ENCODE data around the gene CYP19A1. TPM values are rescaled to one million over a fixed set of nuclear protein-coding genes. Genes with fewer than 3 reads are reported as not detected.

Gene CYP19A1
- total RNA-seq, 1 donor from 2014 or later, result not detected

DNA sequence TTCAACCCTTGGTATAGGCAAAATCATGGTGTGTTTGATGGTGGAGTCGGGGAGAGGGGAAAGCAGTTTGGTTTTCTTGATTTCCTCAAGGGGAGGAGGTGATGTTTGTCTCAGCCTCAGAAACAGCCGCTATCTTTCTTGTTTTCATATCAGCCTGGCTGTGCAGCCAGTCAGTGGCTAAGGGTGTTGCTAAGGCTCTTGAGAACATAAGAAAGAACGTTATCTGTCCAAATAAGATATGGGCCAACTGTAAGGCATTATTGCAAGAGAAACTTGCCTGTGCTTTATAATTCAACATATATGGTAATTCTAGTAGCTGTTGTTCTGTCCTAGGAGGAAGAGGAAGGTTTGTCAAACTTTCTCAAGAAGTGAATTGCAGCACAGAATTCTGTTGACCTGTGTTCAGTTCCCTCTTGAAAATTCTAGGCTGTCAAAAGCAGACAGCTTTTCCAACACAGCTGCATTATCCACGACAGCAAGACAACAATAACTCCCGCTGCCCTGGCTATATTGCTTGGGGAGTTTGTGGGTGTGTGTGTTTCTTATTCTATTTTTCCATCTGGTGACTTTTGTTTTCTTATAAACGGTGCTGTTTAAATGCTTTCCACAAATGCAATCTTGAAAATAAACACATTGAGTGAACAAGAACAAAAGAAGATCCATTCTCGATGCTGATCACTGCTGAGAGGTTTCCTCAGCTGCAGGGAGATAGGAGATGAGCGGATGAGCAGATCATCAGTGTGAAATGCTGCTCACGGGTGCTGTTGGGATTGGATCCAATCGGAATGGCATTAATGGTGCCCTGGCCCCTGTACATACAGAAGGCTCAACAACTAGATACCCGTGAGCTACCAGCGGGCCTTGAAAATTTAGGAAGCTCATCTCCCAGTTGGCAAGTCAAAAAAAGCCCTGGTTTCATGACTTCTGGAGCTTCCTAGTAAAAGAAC lies 152.9 kb downstream of the CYP19A1 start:
- no peak overlapping the region for H3K4me3 ChIP-seq (ENCODE audit: low read depth, low read length)
- DNase-seq (ENCODE audit: low read depth), result no peak
- TF ChIP-seq, protein P1, sequence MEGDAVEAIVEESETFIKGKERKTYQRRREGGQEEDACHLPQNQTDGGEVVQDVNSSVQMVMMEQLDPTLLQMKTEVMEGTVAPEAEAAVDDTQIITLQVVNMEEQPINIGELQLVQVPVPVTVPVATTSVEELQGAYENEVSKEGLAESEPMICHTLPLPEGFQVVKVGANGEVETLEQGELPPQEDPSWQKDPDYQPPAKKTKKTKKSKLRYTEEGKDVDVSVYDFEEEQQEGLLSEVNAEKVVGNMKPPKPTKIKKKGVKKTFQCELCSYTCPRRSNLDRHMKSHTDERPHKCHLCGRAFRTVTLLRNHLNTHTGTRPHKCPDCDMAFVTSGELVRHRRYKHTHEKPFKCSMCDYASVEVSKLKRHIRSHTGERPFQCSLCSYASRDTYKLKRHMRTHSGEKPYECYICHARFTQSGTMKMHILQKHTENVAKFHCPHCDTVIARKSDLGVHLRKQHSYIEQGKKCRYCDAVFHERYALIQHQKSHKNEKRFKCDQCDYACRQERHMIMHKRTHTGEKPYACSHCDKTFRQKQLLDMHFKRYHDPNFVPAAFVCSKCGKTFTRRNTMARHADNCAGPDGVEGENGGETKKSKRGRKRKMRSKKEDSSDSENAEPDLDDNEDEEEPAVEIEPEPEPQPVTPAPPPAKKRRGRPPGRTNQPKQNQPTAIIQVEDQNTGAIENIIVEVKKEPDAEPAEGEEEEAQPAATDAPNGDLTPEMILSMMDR (conservative IDR thresholded peaks at IDR 0.05; ENCODE audit: low read depth, low read length), result no peak

DNA sequence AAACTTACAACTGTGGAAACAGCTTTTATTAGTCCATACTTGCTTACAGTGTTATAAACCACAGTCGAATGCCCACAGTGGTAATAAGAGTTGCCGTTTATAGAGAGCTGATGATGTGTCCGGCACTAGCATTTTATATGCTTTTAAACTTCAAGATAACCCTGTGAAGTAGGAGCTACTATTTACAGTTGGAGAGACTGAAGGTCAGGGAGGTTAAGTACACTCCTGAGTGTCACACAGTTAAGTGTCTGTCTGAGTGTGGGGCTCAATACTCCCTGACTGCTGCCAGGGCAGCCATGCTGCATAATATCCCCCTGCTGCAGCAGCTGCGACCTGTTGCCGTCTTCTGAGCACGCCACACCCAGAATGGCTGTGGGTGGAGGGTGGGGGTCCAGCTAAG lies 153.8 kb downstream of the CYP19A1 start:
- TF ChIP-seq, protein P1 (conservative IDR thresholded peaks at IDR 0.05; ENCODE audit: low read depth, low read length), result no peak
- no peak for DNase-seq (ENCODE audit: low read depth)
- no peak overlapping the region for H3K4me3 ChIP-seq (ENCODE audit: low read depth, low read length)

DNA sequence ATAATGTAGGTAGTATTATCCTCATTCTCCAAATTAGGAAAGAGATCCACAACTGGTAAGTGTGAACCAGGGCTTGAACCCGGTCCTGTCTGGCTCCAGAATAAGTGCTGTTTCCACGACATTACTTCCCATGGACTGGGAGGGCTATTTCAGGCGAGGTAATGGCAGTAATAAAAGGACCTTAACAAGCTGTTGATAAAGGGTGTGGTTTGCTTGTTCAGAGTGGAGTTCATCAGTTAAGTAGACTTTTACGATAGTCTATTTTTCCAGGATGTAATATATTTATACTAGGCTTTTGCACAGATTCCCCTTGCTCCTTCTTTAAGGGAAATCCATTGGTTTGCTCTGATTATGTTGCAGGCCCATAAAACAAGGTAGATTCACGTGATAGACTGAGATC lies 155.3 kb downstream of the CYP19A1 start:
- H3K4me3 ChIP-seq (ENCODE audit: low read depth, low read length), result no peak overlapping the region
- TF ChIP-seq, protein P1 (conservative IDR thresholded peaks at IDR 0.05; ENCODE audit: low read depth, low read length), result no peak
- no peak for DNase-seq (ENCODE audit: low read depth)

DNA sequence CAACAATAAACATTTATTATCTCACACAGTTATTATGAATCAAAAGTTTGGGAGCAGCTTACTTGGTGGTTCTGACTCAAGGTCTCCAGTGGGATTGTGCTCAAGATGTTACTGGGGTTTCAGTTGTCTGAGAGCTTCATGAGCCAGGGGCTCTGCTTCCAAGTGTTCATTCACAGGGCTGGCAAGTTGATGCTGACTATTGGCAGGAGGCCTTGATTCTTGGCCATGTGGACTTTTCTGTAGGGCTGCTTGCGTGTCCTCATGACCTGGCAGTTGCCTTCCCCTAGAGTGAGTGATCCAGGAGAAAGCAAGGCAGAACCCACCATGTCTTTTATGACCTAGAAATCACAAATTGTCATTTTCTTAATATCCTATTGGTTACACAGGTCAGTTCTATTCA lies 156.5 kb downstream of the CYP19A1 start:
- DNase-seq (ENCODE audit: low read depth), result no peak
- no peak overlapping the region for H3K4me3 ChIP-seq (ENCODE audit: low read depth, low read length)
- TF ChIP-seq, protein P1 (conservative IDR thresholded peaks at IDR 0.05; ENCODE audit: low read depth, low read length), result no peak

DNA sequence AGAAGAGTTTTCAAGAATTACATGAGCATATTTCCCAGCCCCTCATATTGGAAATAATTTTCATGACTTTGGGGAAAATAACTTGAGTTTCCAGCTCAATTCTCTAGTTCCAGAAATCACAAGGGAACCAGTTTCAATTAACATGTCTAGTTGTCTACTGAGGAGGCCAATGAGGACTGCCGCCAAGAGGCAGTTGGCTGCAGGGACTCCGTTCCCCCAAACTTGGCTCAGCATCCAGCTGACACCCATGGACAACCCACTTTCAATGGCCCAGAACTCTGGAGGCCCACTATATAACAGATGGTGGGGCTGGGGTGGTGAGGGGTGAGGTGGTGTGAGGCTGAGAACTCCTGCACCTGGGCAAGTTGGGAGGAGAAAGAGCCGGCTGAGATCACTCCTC lies 157.2 kb downstream of the CYP19A1 start:
- DNase-seq (ENCODE audit: low read depth), result no peak
- TF ChIP-seq, protein P1 (conservative IDR thresholded peaks at IDR 0.05; ENCODE audit: low read depth, low read length), result no peak
- H3K4me3 ChIP-seq (ENCODE audit: low read depth, low read length), result no peak overlapping the region

DNA sequence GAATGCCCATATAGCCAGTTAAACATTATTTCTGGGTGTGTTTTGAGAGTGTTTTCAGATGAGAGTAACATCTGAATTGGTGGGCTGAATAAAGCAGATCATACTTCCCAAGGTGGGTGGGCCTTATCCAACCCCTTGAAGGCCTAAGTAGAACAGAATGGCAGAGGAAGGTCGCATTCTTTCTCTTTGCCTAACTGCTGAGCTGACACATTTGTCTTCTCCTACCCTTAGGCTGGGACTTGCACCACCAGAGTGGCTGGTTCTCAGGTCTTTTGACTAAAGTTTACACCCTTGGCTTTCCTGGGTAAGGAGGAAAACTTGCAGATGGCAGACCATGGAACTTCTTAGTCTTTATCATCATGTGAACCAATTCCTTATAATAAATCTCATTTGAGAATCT lies 157.9 kb downstream of the CYP19A1 start:
- DNase-seq (ENCODE audit: low read depth), result no peak
- TF ChIP-seq, protein P1 (conservative IDR thresholded peaks at IDR 0.05; ENCODE audit: low read depth, low read length), result no peak
- no peak overlapping the region for H3K4me3 ChIP-seq (ENCODE audit: low read depth, low read length)

DNA sequence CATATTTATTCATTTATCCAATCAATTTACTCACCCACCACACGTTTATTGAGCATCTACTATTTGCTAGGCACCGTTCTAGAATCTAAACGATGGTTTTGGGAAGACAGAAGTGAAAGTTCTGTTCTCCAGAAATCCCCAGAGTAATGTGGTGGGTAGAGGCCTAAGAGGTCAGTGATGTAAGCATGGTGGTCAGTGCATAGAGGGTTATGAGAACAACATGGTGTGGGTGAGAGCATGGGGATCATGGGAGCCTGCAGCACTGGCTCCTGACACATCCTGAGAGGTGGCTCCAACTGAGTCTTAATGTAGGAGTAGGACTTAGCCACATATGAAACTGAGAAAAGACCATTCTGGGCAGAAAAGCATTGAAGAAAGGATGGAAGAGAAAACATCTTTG lies 158.4 kb downstream of the CYP19A1 start:
- no peak overlapping the region for H3K4me3 ChIP-seq (ENCODE audit: low read depth, low read length)
- TF ChIP-seq, protein P1 (conservative IDR thresholded peaks at IDR 0.05; ENCODE audit: low read depth, low read length), result no peak
- no peak for DNase-seq (ENCODE audit: low read depth)
